ENCODE data around the gene GRB2. TPM values are rescaled to one million over a fixed set of nuclear protein-coding genes. Genes with fewer than 3 reads are reported as not detected.
A peak's percentile ranks its signal among the peaks of the same experiment; 100 is the strongest.

GRB2 gene
- total RNA-seq, 2 donors from 2014 or later = 85.5 to 86.6 TPM

DNA sequence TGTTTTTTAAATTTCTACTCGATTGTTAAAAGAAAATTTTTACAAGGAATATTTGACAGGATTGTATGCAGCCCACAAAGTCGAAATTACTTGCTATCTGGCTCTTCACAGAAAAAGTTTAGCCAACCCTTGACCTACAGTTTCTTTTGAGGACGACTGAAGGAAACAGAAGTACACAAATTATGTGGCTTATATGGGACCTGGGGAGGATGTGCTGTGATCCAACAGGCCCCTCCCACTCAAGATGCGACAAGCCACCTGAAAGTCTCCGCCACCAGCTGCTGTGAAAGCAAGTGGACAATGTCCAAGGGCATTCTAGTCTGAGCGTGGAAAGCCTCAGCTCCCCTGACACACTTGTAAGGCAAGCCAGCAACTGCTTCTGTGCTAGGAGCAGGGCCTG is 73.8 kb downstream of the GRB2 start:
- Mint-ChIP-seq H3K27ac (no peak overlapping the region), H3K4me1 (peaks cover 27% of the 10 kb centered on the region), H3K27me3 (ENCODE audit: insufficient read depth) (no peaks in the 10 kb centered on the region), H3K9me3 (no peaks in the 10 kb centered on the region), H3K36me3 (ENCODE audit: low read depth) (peaks cover 18% of the 10 kb centered on the region), H3K4me3 (no peak overlapping the region)
- Histone ChIP-seq H3K36me3 (ENCODE audit: control insufficient read depth, insufficient read depth, low read length) (peaks cover 30% of the 10 kb centered on the region), H3K4me3 (ENCODE audit: low read length) (no peak overlapping the region), H3K9me3 (ENCODE audit: control insufficient read depth, low read length) (no peaks in the 10 kb centered on the region), H3K9ac (ENCODE audit: extremely low read depth, low read length, poor library complexity, severe bottlenecking) (no peak overlapping the region), H3K4me1 (ENCODE audit: control insufficient read depth, insufficient read depth, low read length) (peaks cover 4% of the 10 kb centered on the region), H3K27me3 (ENCODE audit: control insufficient read depth, insufficient read depth, low read length, poor library complexity, severe bottlenecking) (no peaks in the 10 kb centered on the region), H3K27ac (ENCODE audit: low read depth, low read length) (no peak overlapping the region)
- TF ChIP-seq, protein P1, sequence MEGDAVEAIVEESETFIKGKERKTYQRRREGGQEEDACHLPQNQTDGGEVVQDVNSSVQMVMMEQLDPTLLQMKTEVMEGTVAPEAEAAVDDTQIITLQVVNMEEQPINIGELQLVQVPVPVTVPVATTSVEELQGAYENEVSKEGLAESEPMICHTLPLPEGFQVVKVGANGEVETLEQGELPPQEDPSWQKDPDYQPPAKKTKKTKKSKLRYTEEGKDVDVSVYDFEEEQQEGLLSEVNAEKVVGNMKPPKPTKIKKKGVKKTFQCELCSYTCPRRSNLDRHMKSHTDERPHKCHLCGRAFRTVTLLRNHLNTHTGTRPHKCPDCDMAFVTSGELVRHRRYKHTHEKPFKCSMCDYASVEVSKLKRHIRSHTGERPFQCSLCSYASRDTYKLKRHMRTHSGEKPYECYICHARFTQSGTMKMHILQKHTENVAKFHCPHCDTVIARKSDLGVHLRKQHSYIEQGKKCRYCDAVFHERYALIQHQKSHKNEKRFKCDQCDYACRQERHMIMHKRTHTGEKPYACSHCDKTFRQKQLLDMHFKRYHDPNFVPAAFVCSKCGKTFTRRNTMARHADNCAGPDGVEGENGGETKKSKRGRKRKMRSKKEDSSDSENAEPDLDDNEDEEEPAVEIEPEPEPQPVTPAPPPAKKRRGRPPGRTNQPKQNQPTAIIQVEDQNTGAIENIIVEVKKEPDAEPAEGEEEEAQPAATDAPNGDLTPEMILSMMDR (conservative IDR thresholded peaks at IDR 0.05) = no peak
- DNase-seq = no peak
- 89 to 97% methylated on average over 5 to 6 of the region's 6 CpGs for WGBS, 2 experiments (ENCODE audit: insufficient coverage in 1 of 2, insufficient read length in 1 of 2)

GRCh38 chr17:75327757-75328156 is 77.7 kb downstream of the GRB2 start:
- no peaks in the 10 kb centered on the region for H3K9me3 Mint-ChIP-seq
- Histone ChIP-seq H3K27ac (ENCODE audit: low read depth, low read length) (no peak overlapping the region), H3K9ac (ENCODE audit: extremely low read depth, low read length, poor library complexity, severe bottlenecking) (no peak overlapping the region), H3K4me3 (ENCODE audit: low read length) (no peak overlapping the region), H3K9me3 (ENCODE audit: control insufficient read depth, low read length) (no peaks in the 10 kb centered on the region), H3K4me1 (ENCODE audit: control insufficient read depth, insufficient read depth, low read length) (no peaks in the 10 kb centered on the region), H3K27me3 (ENCODE audit: control insufficient read depth, insufficient read depth, low read length, poor library complexity, severe bottlenecking) (no peaks in the 10 kb centered on the region), H3K36me3 (ENCODE audit: control insufficient read depth, insufficient read depth, low read length) (peaks cover 46% of the 10 kb centered on the region)
- no peak overlapping the region for H3K4me3 Mint-ChIP-seq
- no peaks in the 10 kb centered on the region for H3K27me3 Mint-ChIP-seq (ENCODE audit: insufficient read depth)
- peaks cover 35% of the 10 kb centered on the region for H3K36me3 Mint-ChIP-seq (ENCODE audit: low read depth)
- TF ChIP-seq, protein P1 (conservative IDR thresholded peaks at IDR 0.05) = no peak
- no peak for DNase-seq
- peaks cover 26% of the 10 kb centered on the region for H3K4me1 Mint-ChIP-seq
- WGBS, 2 experiments (ENCODE audit: insufficient coverage in 1 of 2, insufficient read length in 1 of 2) = 80 to 100% methylated on average over 1 to 2 of the region's 2 CpGs
- H3K27ac Mint-ChIP-seq = no peak overlapping the region

DNA sequence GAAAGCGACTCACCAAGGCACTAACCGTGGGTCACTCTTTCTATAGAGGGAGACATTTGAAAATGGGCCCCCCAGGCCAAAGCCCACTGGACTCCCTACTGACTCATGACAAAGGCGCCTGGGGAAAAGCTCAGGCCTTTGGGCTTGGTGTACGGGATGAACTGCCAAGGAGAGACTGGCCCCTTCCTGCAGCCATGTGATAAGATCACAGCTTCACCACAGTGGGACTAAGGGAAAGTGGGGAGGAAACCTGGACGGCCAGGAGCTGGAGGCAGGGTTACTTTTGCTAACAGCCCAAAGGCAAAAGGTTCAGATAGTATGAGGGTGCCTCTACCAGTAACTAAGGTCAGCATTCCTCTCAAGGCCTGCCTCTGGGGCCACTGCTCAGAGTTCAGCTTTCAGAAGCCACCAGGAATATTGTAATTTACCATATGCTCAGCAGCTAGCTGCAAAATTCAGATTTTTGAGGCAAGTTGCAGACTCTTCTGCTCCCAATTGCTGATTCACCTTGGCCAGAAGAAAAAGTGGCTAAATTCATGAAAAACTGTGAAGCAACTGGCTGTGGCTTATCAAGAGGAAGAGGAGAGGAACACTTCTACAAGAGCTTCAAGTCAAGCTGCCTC is 79.1 kb downstream of the GRB2 start:
- Histone ChIP-seq H3K27me3 (ENCODE audit: control insufficient read depth, insufficient read depth, low read length, poor library complexity, severe bottlenecking) (no peaks in the 10 kb centered on the region), H3K9ac (ENCODE audit: extremely low read depth, low read length, poor library complexity, severe bottlenecking) (no peak overlapping the region), H3K36me3 (ENCODE audit: control insufficient read depth, insufficient read depth, low read length) (peaks cover 43% of the 10 kb centered on the region), H3K9me3 (ENCODE audit: control insufficient read depth, low read length) (no peaks in the 10 kb centered on the region), H3K4me3 (ENCODE audit: low read length) (no peak overlapping the region), H3K4me1 (ENCODE audit: control insufficient read depth, insufficient read depth, low read length) (no peaks in the 10 kb centered on the region), H3K27ac (ENCODE audit: low read depth, low read length) (no peak overlapping the region)
- no peak overlapping the region for H3K4me3 Mint-ChIP-seq
- H3K27me3 Mint-ChIP-seq (ENCODE audit: insufficient read depth) = no peaks in the 10 kb centered on the region
- peaks cover 26% of the 10 kb centered on the region for H3K4me1 Mint-ChIP-seq
- peak overlapping the region; percentile 90 for H3K27ac Mint-ChIP-seq
- WGBS, 2 experiments (ENCODE audit: insufficient coverage in 1 of 2, insufficient read length in 1 of 2) = 62 to 85% methylated on average over 3 to 5 of the region's 5 CpGs
- no peak for DNase-seq
- TF ChIP-seq, protein P1 (conservative IDR thresholded peaks at IDR 0.05) = no peak
- peaks cover 41% of the 10 kb centered on the region for H3K36me3 Mint-ChIP-seq (ENCODE audit: low read depth)
- no peaks in the 10 kb centered on the region for H3K9me3 Mint-ChIP-seq

Data from endodermal cell (in vitro differentiated cells).